SU-DHL-6 (cell line): ENCODE results near the gene NELL2.

Experiments used
- EZH2phosphoT487 ChIP-seq: fragments of 200-600 bp; sonication (generic), shearing (Covaris generic); conservative IDR thresholded peaks from 2 replicates; pipeline ENCODE4 v1.6.1; 2018; ENCODE audit warnings: mild to moderate bottlenecking, antibody characterized with exemption, low read length, moderate library complexity, mixed read lengths
- TF ChIP-seq, protein P1 (sequence below): fragments of 200-600 bp; sonication (generic); IDR thresholded peaks from one replicate; pipeline ENCODE4 v1.5.1; 2017; ENCODE audit warnings: antibody characterized with exemption, mild to moderate bottlenecking, low read length, moderate library complexity; ENCODE audit not compliant: insufficient read depth, poor library complexity, severe bottlenecking

- TF ChIP-seq, protein P1, sequence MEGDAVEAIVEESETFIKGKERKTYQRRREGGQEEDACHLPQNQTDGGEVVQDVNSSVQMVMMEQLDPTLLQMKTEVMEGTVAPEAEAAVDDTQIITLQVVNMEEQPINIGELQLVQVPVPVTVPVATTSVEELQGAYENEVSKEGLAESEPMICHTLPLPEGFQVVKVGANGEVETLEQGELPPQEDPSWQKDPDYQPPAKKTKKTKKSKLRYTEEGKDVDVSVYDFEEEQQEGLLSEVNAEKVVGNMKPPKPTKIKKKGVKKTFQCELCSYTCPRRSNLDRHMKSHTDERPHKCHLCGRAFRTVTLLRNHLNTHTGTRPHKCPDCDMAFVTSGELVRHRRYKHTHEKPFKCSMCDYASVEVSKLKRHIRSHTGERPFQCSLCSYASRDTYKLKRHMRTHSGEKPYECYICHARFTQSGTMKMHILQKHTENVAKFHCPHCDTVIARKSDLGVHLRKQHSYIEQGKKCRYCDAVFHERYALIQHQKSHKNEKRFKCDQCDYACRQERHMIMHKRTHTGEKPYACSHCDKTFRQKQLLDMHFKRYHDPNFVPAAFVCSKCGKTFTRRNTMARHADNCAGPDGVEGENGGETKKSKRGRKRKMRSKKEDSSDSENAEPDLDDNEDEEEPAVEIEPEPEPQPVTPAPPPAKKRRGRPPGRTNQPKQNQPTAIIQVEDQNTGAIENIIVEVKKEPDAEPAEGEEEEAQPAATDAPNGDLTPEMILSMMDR: no peak
- no peak for TF ChIP-seq EZH2phosphoT487
Observed at GRCh38 chr12:44711736-44712135, 164.4 kb downstream of the NELL2 start.
